HEK293T (cell line): ENCODE results near the gene HIVEP3.

Experiments
- CTCF ChIA-PET: fragments of 350-600 bp; formaldehyde crosslinking; extraction: SDS; loops from one replicate; lab custom pipeline; 2021; ENCODE audit warnings: antibody characterized with exemption, inconsistent platforms; lab: Yijun Ruan, JAX
- POLR2A ChIA-PET: fragments of 350-600 bp; formaldehyde crosslinking; extraction: SDS; loops from one replicate; lab custom pipeline; 2020; ENCODE audit warnings: antibody characterized with exemption, inconsistent platforms; lab: Yijun Ruan, JAX
- DNase-seq: peaks from one replicate; pipeline ENCODE4 v3.0.0; 2012; ENCODE audit warnings: mixed read lengths; ENCODE audit errors: extremely low spot score
- ARNT ChIP-seq: fragments of 450-650 bp; IDR thresholded peaks from 2 replicates; pipeline ENCODE4 v1.6.1; 2017; ENCODE audit warnings: mild to moderate bottlenecking
- BHLHE40 ChIP-seq: fragments of 450-650 bp; IDR thresholded peaks from 2 replicates; pipeline ENCODE4 v1.6.1; 2016; ENCODE audit warnings: mild to moderate bottlenecking, moderate library complexity, borderline replicate concordance
- CTBP1 ChIP-seq: fragments of 450-650 bp; IDR thresholded peaks from 2 replicates; pipeline ENCODE4 v1.6.1; 2016; ENCODE audit warnings: borderline replicate concordance
- ELF4 ChIP-seq: fragments of 450-650 bp; IDR thresholded peaks from 2 replicates; pipeline ENCODE4 v1.6.1; 2017; ENCODE audit warnings: antibody characterized with exemption
- FOXA1 ChIP-seq: fragments of 450-650 bp; IDR thresholded peaks from 2 replicates; pipeline ENCODE4 v1.6.1; 2016; ENCODE audit warnings: mild to moderate bottlenecking
- FOXK2 ChIP-seq: fragments of 450-650 bp; IDR thresholded peaks from 2 replicates; pipeline ENCODE4 v1.6.1; 2016; ENCODE audit warnings: mild to moderate bottlenecking
- FOXM1 ChIP-seq: fragments of 450-650 bp; IDR thresholded peaks from 2 replicates; pipeline ENCODE4 v1.6.1; 2017; ENCODE audit warnings: mild to moderate bottlenecking, borderline replicate concordance
- HDGF ChIP-seq: fragments of 450-650 bp; IDR thresholded peaks from 2 replicates; pipeline ENCODE4 v1.6.1; 2017; ENCODE audit warnings: antibody characterized with exemption, borderline replicate concordance
- L3MBTL2 ChIP-seq: fragments of 450-650 bp; conservative IDR thresholded peaks from 2 replicates; pipeline ENCODE4 v1.6.1; 2016; ENCODE audit warnings: mild to moderate bottlenecking
- LEF1 ChIP-seq: fragments of 450-650 bp; IDR thresholded peaks from 2 replicates; pipeline ENCODE4 v1.6.1; 2017; ENCODE audit warnings: mild to moderate bottlenecking, borderline replicate concordance
- NFRKB ChIP-seq: fragments of 450-650 bp; IDR thresholded peaks from 2 replicates; pipeline ENCODE4 v1.6.1; 2016; ENCODE audit warnings: mild to moderate bottlenecking, moderate library complexity
- PKNOX1 ChIP-seq: fragments of 450-650 bp; IDR thresholded peaks from 2 replicates; pipeline ENCODE4 v1.6.1; 2016
- SP1 ChIP-seq: fragments of 450-650 bp; IDR thresholded peaks from 2 replicates; pipeline ENCODE4 v1.6.1; 2017
- SUZ12 ChIP-seq: fragments of 450-650 bp; IDR thresholded peaks from 2 replicates; pipeline ENCODE4 v1.6.1; 2016; ENCODE audit warnings: mild to moderate bottlenecking
- TARDBP ChIP-seq: fragments of 450-650 bp; IDR thresholded peaks from 2 replicates; pipeline ENCODE4 v1.6.1; 2016
- ZNF384 ChIP-seq: fragments of 450-650 bp; IDR thresholded peaks from 2 replicates; pipeline ENCODE4 v1.6.1; 2016

The HIVEP3 gene

GRCh38 chr1:41740630-41741239, 178.0 kb downstream of the HIVEP3 start:
- DNase-seq: no peak
- ChIA-PET POLR2A (no interaction called here), CTCF (no interaction called here)
- TF ChIP-seq L3MBTL2 (no peak), TARDBP (no peak), SP1 (no peak)

- ChIA-PET CTCF (no interaction called here), POLR2A (no interaction called here)
Measured at GRCh38 chr1:41740058-41740457, 178.7 kb downstream of the HIVEP3 start.

GRCh38 chr1:41739061-41739955, 179.4 kb downstream of the HIVEP3 start:
- TF ChIP-seq HDGF (no peak), ELF4 (no peak), ZNF384 (no peak), FOXK2 (no peak), BHLHE40 (no peak), SP1 (no peak), LEF1 (no peak), NFRKB (no peak), ARNT (no peak), PKNOX1 (no peak), L3MBTL2 (no peak), CTBP1 (no peak), FOXM1 (no peak), FOXA1 (no peak), TARDBP (no peak), SUZ12 (no peak)
- POLR2A ChIA-PET: no interaction called here
- CTCF ChIA-PET: no interaction called here
- DNase-seq: no peak

More at GRCh38 chr1:41740058-41740457, 178.7 kb downstream of the HIVEP3 start:
- DNase-seq: no peak
- TF ChIP-seq PKNOX1 (no peak), CTBP1 (no peak), ARNT (no peak), L3MBTL2 (no peak)

GRCh38 chr1:41738475-41738874, 180.2 kb downstream of the HIVEP3 start:
- DNase-seq: no peak
- POLR2A ChIA-PET: no interaction called here

GRCh38 chr1:41738006-41738405, 180.7 kb downstream of the HIVEP3 start:
- DNase-seq: no peak
- CTCF ChIA-PET: no interaction called here
- POLR2A ChIA-PET: no interaction called here
- no peak for TF ChIP-seq L3MBTL2
- TF ChIP-seq FOXM1: no peak
- TF ChIP-seq LEF1: no peak
- TF ChIP-seq ELF4: no peak
- TF ChIP-seq CTBP1: no peak
- TF ChIP-seq ARNT: no peak
- no peak for TF ChIP-seq ZNF384
- TF ChIP-seq FOXA1: no peak
- TF ChIP-seq SUZ12: no peak

More at GRCh38 chr1:41738475-41738874, 180.2 kb downstream of the HIVEP3 start:
- CTCF ChIA-PET: no interaction called here
- TF ChIP-seq ELF4: no peak
- TF ChIP-seq ARNT: no peak
- no peak for TF ChIP-seq HDGF
- TF ChIP-seq L3MBTL2: no peak
- TF ChIP-seq SP1: no peak
- no peak for TF ChIP-seq TARDBP
- no peak for TF ChIP-seq LEF1
- TF ChIP-seq FOXK2: no peak
- no peak for TF ChIP-seq ZNF384
- TF ChIP-seq FOXA1: no peak

GRCh38 chr1:41735631-41736260, 183.0 kb downstream of the HIVEP3 start:
- DNase-seq: no peak
- ChIA-PET CTCF (no interaction called here), POLR2A (no interaction called here)
- TF ChIP-seq ARNT (no peak), PKNOX1 (no peak), HDGF (no peak), FOXM1 (no peak), CTBP1 (no peak), TARDBP (no peak), ZNF384 (no peak), LEF1 (no peak), FOXA1 (no peak), NFRKB (no peak), ELF4 (no peak), L3MBTL2 (no peak), BHLHE40 (no peak), FOXK2 (no peak), SUZ12 (no peak), SP1 (no peak)
